Brain microvascular endothelial cell (primary cell): Measurements from ENCODE around the gene SPHKAP.

Experiments
- DNase-seq: peaks from one replicate; pipeline ENCODE4 v3.0.0-alpha.2; 2020
- H3K27ac ChIP-seq: fragments of 250-450 bp; sonication (Bioruptor Pico); 2 replicates; pipeline ENCODE4 v1.5.1; 2020; ENCODE audit warnings: mild to moderate bottlenecking, moderate library complexity
- H3K27me3 ChIP-seq: fragments of 250-450 bp; sonication (Bioruptor Pico); replicated peaks from 2 replicates; pipeline ENCODE4 v1.5.1; 2020; ENCODE audit warnings: mild to moderate bottlenecking
- H3K36me3 ChIP-seq: fragments of 250-450 bp; sonication (Bioruptor Pico); replicated peaks from 2 replicates; pipeline ENCODE4 v1.5.1; 2020; ENCODE audit warnings: mild to moderate bottlenecking
- H3K4me3 ChIP-seq: 2 replicates; pipeline ENCODE4 v1.5.1; 2011; ENCODE audit warnings: low read depth, mild to moderate bottlenecking, control low read depth, low read length, moderate library complexity
- in situ Hi-C: cut with HindIII; loops from 2 replicates; pipeline ENCODE4 v1.10.0; 2017; ENCODE audit warnings: low sequenced_read_pairs, low pct_ligation_motif_present
- TF ChIP-seq, protein P1 (sequence below): IDR thresholded peaks from 2 replicates; pipeline ENCODE4 v1.5.1; 2011; ENCODE audit warnings: low read depth, mild to moderate bottlenecking, moderate library complexity, low read length, control low read depth, inconsistent platforms; ENCODE audit errors: missing control alignments

Gene SPHKAP

DNA sequence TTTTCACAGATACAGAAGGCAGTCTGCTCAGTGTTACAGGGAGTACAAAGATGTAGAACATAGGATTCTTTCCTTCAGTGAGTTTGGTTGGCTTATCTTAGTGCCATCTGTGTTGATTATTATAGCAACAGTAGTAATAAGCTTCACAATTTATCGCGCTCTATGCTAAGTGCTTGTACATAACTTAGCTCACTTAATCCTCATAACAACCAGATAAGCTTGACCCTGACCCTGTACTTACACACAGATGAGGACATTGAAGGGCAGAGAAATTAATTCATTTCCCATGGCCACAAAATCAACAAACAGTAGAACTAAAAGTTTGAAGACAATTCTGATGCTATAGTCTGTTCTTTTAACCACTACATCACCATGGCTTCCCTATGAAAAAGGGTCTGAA lies 121.8 kb downstream of the SPHKAP start:
- no peak overlapping the region for H3K4me3 ChIP-seq
- TF ChIP-seq, protein P1, sequence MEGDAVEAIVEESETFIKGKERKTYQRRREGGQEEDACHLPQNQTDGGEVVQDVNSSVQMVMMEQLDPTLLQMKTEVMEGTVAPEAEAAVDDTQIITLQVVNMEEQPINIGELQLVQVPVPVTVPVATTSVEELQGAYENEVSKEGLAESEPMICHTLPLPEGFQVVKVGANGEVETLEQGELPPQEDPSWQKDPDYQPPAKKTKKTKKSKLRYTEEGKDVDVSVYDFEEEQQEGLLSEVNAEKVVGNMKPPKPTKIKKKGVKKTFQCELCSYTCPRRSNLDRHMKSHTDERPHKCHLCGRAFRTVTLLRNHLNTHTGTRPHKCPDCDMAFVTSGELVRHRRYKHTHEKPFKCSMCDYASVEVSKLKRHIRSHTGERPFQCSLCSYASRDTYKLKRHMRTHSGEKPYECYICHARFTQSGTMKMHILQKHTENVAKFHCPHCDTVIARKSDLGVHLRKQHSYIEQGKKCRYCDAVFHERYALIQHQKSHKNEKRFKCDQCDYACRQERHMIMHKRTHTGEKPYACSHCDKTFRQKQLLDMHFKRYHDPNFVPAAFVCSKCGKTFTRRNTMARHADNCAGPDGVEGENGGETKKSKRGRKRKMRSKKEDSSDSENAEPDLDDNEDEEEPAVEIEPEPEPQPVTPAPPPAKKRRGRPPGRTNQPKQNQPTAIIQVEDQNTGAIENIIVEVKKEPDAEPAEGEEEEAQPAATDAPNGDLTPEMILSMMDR, result no peak
- in situ Hi-C loops, result no loop called here
- H3K27ac ChIP-seq, result no peak overlapping the region
- no peaks in the 10 kb centered on the region for H3K36me3 ChIP-seq
- DNase-seq, result no peak
- H3K27me3 ChIP-seq, result no peaks in the 10 kb centered on the region

DNA sequence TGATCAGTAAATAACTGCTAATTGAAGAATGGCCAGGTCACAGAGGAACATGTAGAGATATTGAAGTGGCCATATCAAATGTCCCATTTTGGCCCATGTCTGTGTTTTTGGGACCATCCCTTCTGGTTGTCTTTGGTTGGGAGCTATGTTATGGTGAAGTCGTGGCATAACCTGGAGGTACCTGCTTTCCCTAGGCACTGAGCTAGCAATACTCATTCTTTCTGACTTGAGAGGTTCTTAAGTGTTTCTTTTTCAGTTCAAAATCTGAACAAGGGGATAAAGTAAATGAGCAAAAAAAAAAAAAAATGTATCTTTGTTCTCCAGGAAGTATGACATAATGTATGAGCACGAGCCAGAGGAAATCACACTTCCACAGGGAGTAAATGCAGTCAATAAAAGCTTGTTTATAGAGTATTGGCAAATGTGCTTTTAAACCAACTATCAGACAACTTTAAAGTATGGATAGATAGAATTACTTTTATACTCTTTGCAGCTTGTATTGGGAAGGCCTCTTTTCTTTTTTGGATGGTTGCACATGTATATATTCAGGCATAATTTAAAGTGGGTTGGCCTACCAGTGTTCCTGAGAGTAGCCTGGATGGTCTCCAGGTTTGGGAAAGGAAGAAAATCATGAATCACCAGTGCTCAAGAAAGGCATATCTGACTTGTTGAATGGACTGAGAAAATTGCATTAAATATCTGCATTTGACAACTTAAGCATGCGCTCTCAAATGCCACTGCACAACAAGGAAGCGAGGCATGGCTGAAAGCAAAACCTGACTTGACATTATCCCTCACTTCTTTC lies 125.0 kb downstream of the SPHKAP start:
- in situ Hi-C loops, result no loop called here
- TF ChIP-seq, protein P1, result no peak
- H3K36me3 ChIP-seq, result no peaks in the 10 kb centered on the region
- H3K4me3 ChIP-seq, result no peak overlapping the region
- H3K27ac ChIP-seq, result no peak overlapping the region
- no peaks in the 10 kb centered on the region for H3K27me3 ChIP-seq
- no peak for DNase-seq

DNA sequence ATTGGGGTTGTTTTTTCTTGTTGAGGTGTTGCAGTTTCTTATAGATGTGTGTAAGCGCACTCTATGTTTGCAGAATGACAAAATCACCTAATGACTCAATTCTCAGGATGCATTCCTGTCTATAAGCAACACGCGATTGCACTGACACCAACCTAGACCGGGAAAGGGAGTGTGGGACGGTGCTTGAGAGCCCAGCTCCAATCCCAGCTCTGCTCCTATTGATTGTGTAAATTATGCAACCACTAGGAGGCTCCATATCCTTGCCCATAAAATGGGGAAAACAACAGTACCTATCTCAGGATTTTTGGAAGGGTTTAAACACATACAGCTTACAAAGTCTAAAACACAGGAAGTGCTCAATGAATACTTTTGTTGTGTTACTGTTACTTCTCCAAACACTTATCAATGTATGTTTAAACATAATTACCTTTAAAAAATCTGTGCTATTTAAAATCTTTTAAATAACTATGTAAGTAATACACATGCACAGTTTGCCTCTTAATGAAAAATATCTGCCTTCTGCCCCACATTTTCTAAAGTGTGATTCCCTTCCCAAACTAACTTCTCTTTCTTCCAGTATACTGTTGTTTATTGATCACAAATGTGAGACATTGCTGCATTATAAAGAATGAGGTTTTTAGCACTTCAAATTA lies 132.5 kb downstream of the SPHKAP start:
- no peaks in the 10 kb centered on the region for H3K36me3 ChIP-seq
- no peak overlapping the region for H3K27ac ChIP-seq
- no peak overlapping the region for H3K4me3 ChIP-seq
- in situ Hi-C loops, result no loop called here
- H3K27me3 ChIP-seq, result no peaks in the 10 kb centered on the region
- TF ChIP-seq, protein P1, result peak; percentile 60
- DNase-seq, result peak; percentile 24

DNA sequence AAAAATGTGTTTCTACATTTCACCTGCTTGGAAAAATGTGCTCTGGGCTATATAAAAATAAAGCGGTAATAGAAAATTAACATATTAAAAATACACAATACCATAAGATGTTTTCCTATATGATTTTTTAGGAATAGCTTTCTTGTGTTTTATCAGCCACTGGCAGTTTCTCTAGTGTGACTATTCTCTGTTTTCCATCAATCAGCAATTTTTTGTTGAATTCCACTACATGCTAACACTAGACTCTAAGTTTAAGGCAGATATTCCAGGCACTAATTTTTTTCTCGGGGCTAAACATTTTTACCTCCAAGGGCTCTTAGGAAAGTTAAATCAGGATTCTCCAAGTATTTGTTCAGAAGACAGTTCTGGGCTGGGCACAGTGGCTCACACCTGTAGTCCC lies 140.5 kb downstream of the SPHKAP start:
- TF ChIP-seq, protein P1, result no peak
- Histone ChIP-seq H3K27me3 (no peaks in the 10 kb centered on the region), H3K36me3 (no peaks in the 10 kb centered on the region), H3K27ac (no peak overlapping the region), H3K4me3 (no peak overlapping the region)
- in situ Hi-C loops, result no loop called here
- DNase-seq, result no peak

DNA sequence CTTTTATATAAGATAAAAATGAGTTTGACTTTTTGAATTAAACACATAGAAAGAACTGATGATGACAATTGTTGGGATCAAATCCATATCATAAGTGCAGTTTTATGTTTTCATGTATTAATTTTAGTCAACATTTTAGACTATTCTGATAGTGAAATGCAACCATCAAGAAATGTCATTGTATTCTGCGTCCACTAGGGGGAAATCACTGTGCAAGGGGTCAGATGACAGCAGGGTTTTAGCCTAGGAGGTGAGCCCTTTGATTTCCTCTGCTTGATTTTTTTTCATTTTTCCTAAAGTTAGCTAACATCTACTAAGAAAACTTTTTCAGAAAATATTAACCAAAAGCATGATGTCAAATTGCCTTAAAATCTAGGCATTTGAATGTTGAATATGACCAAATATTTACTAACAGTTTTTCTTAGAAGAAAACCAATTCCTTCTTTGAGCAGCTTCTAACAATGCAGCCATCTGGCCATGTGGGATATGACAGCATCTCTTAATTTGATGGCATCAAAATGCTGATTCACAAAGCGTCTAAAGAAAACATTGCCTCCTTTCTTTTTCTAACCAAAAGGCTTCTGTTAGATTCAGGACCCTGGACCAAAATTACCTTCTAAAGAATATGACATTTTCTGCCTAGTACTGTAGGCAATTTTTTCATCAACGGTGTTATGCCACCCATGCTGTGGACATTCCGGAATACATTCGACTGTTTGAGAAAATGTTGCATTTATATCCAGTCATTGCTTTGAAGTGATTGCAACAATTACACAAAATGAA lies 141.5 kb downstream of the SPHKAP start:
- no peaks in the 10 kb centered on the region for H3K27me3 ChIP-seq
- in situ Hi-C loops, result no loop called here
- no peaks in the 10 kb centered on the region for H3K36me3 ChIP-seq
- TF ChIP-seq, protein P1, result peak; percentile 71
- no peak overlapping the region for H3K27ac ChIP-seq
- DNase-seq, result no peak
- H3K4me3 ChIP-seq, result no peak overlapping the region
